Measurements from ENCODE around the gene CHSY1.
"Not testable (repeated sequence)": the region's sequence is repeated elsewhere in the genome, so short reads cannot be mapped to it uniquely, and the experiment has no call there.

The CHSY1 gene

GRCh38 chr15:101132390-101133180, 119.3 kb downstream of the CHSY1 start:
- Histone ChIP-seq H3K4me1 (peaks cover 4% of the 10 kb centered on the region), H3K4me3 (no peak overlapping the region), H3K36me3 (replicated peaks) (no peaks in the 10 kb centered on the region), H3K9me3 (peaks cover 4% of the 10 kb centered on the region; the same call in 1 of the 2 replicates), H3K27me3 (ENCODE audit: low read depth) (no peaks in the 10 kb centered on the region)
- DNase-seq (ENCODE audit: low spot score in 2 of 2): no peak
- in situ Hi-C loops (cut with MboI; ENCODE audit: low sequenced_read_pairs): no loop called here

DNA sequence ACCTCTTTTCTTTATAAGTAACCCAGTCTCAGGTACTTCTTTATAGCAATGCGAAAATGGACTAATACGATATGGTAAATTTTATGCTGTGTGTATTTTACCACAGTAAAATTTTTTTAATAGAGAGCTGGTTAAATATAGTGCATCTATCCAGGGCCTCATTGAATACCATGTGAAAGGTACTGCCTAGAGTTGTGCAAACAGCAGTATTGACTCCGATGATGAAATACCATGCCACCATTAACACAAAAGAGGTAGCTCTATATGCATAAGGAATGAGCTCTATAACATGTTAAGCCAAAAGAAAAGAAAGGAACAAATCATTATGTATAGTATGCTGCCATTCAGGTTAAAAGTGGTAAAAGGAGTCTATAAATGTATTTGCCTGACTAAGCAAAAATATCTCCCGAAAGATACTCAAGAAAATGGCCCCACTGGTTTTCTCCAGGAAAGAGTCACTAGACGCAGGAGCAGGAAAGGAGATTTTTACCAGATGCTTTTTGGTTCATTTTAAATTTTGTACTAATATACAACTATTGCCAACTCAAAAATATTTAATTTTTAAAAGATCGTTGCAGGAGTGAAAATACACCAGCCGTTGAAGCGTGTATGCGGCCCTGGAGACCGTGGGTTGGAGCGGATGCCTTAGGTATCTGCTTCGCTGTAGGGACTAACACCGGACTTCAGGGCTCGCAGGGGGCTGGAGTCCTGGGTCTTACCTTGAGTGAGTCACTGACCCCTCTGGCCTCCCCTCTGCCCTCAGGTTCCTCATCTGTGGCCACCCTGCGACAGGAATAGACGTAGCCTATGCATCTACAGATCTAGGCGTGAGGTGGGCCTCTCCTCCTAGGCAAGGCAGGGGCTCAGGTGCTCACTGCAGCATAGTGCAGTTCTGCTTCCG, 120.1 kb downstream of the CHSY1 start:
- no peak overlapping the region for H3K4me3 ChIP-seq

GRCh38 chr15:101129851-101130380, 121.9 kb downstream of the CHSY1 start:
- Histone ChIP-seq H3K9me3 (peaks cover 3% of the 10 kb centered on the region; the same call in 1 of the 2 replicates), H3K4me1 (peaks cover 16% of the 10 kb centered on the region), H3K4me3 (no peak overlapping the region), H3K27me3 (ENCODE audit: low read depth) (no peaks in the 10 kb centered on the region), H3K36me3 (replicated peaks) (no peaks in the 10 kb centered on the region)
- no peak for DNase-seq (ENCODE audit: low spot score in 2 of 2)
- in situ Hi-C loops (cut with MboI; ENCODE audit: low sequenced_read_pairs): no loop called here

More for the DNA sequence above, 120.1 kb downstream of the CHSY1 start:
- H3K4me1 ChIP-seq: peaks cover 12% of the 10 kb centered on the region
- H3K9me3 ChIP-seq: peaks cover 4% of the 10 kb centered on the region; the same call in 1 of the 2 replicates
- H3K36me3 ChIP-seq (replicated peaks): no peaks in the 10 kb centered on the region
- H3K27me3 ChIP-seq (ENCODE audit: low read depth): no peaks in the 10 kb centered on the region
- in situ Hi-C loops (cut with MboI; ENCODE audit: low sequenced_read_pairs): no loop called here
- DNase-seq (ENCODE audit: low spot score in 2 of 2): no peak

GRCh38 chr15:101128221-101129015, 123.4 kb downstream of the CHSY1 start:
- Histone ChIP-seq H3K4me1 (peaks cover 16% of the 10 kb centered on the region), H3K9me3 (no peaks in the 10 kb centered on the region), H3K4me3 (no peak overlapping the region), H3K36me3 (replicated peaks) (no peaks in the 10 kb centered on the region), H3K27me3 (ENCODE audit: low read depth) (no peaks in the 10 kb centered on the region)
- DNase-seq (ENCODE audit: low spot score in 2 of 2): no peak
- in situ Hi-C loops (cut with MboI; ENCODE audit: low sequenced_read_pairs): no loop called here

DNA sequence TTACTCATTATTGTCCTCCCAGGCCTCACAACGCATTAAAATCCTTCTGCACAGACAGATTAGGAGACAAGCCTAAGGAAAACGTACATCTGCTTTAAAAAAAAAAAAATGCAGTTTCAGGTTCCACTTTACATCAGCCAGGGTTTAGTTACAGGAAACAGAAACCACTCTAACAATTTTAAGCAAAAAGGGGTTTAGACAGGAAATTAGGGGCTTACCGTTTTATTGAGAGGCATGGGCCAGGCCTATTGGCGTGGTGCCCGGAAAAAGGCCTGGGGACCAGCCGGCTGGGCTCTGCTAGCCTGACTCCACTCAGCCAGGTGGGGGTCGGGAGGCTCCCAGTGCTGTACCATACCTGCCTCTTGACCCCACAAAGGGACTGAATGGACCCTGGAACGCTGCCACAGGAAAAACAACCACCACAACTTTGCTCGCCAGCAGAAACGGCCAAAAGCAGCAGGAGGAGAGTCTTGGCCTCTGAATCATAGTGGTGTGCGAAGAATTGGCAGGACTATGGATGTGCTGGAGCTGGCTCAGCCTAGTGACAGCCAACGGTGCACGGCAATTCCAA, 124.3 kb downstream of the CHSY1 start:
- no peak overlapping the region for H3K4me3 ChIP-seq
- in situ Hi-C loops (cut with MboI; ENCODE audit: low sequenced_read_pairs): no loop called here
- H3K4me1 ChIP-seq: peaks cover 16% of the 10 kb centered on the region
- H3K9me3 ChIP-seq: no peaks in the 10 kb centered on the region
- no peaks in the 10 kb centered on the region for H3K27me3 ChIP-seq (ENCODE audit: low read depth)
- peak; percentile 40 to 71 for DNase-seq (ENCODE audit: low spot score in 2 of 2)
- H3K36me3 ChIP-seq (replicated peaks): no peaks in the 10 kb centered on the region

GRCh38 chr15:101126618-101127505, 125.0 kb downstream of the CHSY1 start:
- Histone ChIP-seq H3K4me1 (peaks cover 16% of the 10 kb centered on the region), H3K36me3 (replicated peaks) (no peaks in the 10 kb centered on the region), H3K9me3 (no peaks in the 10 kb centered on the region), H3K27me3 (ENCODE audit: low read depth) (no peaks in the 10 kb centered on the region), H3K4me3 (no peak overlapping the region)
- in situ Hi-C loops (cut with MboI; ENCODE audit: low sequenced_read_pairs): no loop called here
- peak in 1 of 2 experiments; percentile 26 for DNase-seq (ENCODE audit: low spot score in 2 of 2)

DNA sequence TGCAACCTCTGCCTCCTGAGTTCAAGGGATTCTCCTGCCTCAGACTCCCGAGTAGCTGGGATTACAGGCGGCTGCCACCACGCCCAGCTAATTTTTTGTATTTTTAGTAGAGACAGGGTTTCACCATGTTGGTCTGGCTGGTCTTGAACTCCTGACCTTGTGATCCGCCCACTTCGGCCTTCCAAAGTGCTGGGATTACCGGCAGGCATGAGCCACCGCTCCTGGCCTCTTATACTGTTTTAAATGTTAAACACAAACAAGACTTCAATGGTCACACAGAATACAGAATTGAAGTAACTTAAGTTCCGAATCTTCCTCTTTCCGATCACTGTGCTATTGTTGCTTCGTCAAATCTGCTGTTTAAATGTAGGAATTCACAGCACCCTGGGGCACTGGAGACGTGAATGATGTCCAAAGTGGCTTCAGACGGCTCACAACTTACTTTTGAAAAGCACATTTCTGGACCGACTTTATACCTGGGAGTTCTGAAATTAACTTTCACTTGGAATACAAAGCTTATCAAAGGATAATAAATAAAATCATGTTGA, 125.9 kb downstream of the CHSY1 start:
- H3K4me3 ChIP-seq; DNase-seq (ENCODE audit: low spot score in 2 of 2); in situ Hi-C loops (cut with MboI; ENCODE audit: low sequenced_read_pairs); H3K36me3 ChIP-seq (replicated peaks); H3K9me3 ChIP-seq; H3K27me3 ChIP-seq (ENCODE audit: low read depth): not testable (repeated sequence)
- H3K4me1 ChIP-seq: peaks cover 16% of the 10 kb centered on the region

Measured in HAP-1 (cell line).